Osteocyte (in vitro differentiated cells): ENCODE data around the gene PLA2G2D. TPM values are rescaled to one million over a fixed set of nuclear protein-coding genes. Genes with fewer than 3 reads are reported as not detected.

ENCODE experiments used
- DNase-seq: peaks from one replicate; pipeline ENCODE4 v3.0.0; 2021; ENCODE audit warnings: mixed read lengths; ENCODE audit not compliant: unreplicated experiment; ENCODE audit errors: extremely low spot score
- H3K27ac Mint-ChIP-seq: one replicate; pipeline ENCODE4 v1.8.0; 2021; ENCODE audit warnings: mild to moderate bottlenecking, mixed read lengths; ENCODE audit not compliant: unreplicated experiment
- H3K27me3 Mint-ChIP-seq: one replicate; pipeline ENCODE4 v1.8.0; 2021; ENCODE audit warnings: mixed read lengths; ENCODE audit not compliant: unreplicated experiment
- H3K36me3 Mint-ChIP-seq: one replicate; pipeline ENCODE4 v1.8.0; 2021; ENCODE audit warnings: mixed read lengths; ENCODE audit not compliant: unreplicated experiment
- H3K4me1 Mint-ChIP-seq: one replicate; pipeline ENCODE4 v1.8.0; 2021; ENCODE audit warnings: mixed read lengths; ENCODE audit not compliant: unreplicated experiment
- H3K4me3 Mint-ChIP-seq: one replicate; pipeline ENCODE4 v1.8.0; 2021; ENCODE audit warnings: mild to moderate bottlenecking, moderate library complexity, mixed read lengths; ENCODE audit not compliant: unreplicated experiment
- H3K9me3 Mint-ChIP-seq: one replicate; pipeline ENCODE4 v1.8.0; 2021; ENCODE audit warnings: mixed read lengths; ENCODE audit not compliant: unreplicated experiment
- total RNA-seq: library from RNA; stranded (reverse); gene quantifications from 2 replicates; pipeline ENCODE4 v1.2.1, GENCODE V29; 2021
- TF ChIP-seq, protein P1 (sequence below): fragments of 200-600 bp; sonication (generic); IDR thresholded peaks from 2 replicates; pipeline ENCODE4 v1.5.0; 2021; ENCODE audit warnings: antibody characterized with exemption, mild to moderate bottlenecking, moderate library complexity

The PLA2G2D gene
- total RNA-seq, 1 donor from 2014 or later, result not detected

DNA sequence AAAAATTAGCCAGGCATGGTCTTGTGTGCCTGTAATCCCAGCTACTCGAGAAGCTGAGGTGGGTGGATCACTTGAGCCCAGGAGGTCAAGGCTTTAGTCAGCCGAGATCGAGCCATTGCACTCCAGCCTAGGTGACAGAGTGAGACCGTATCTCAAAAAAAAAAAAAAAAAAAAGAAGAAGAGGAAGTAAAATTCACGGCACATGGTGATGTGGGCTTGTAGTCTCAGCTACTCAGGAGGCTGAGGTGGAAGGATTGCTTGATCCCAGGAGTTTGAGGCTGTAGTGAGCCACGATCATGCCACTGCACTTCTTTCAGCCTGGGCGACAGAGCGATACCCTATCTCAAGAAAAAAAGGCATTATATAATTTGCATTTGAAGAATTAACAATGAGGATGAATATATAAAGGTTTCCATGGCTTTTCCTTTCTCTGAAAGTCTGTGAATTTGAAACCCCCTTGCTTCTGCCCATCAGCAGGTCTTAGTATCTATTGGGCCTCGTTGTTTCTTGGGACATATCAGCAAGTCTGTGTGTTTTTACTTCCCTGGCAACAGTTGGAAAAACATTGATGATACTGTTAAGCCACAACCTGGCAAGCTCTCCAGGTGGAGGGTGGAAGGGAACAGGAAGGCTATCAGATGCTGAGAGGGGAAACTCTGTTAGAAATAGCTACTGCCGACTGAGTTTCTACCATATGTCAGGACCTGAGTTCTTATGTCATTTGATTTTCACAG, 4.6 kb upstream of the PLA2G2D start:
- no peak for DNase-seq
- Mint-ChIP-seq H3K4me3 (no peak overlapping the region), H3K9me3 (no peaks in the 10 kb centered on the region), H3K4me1 (no peaks in the 10 kb centered on the region), H3K27ac (no peak overlapping the region), H3K36me3 (no peaks in the 10 kb centered on the region), H3K27me3 (peaks cover 4% of the 10 kb centered on the region)
- TF ChIP-seq, protein P1, sequence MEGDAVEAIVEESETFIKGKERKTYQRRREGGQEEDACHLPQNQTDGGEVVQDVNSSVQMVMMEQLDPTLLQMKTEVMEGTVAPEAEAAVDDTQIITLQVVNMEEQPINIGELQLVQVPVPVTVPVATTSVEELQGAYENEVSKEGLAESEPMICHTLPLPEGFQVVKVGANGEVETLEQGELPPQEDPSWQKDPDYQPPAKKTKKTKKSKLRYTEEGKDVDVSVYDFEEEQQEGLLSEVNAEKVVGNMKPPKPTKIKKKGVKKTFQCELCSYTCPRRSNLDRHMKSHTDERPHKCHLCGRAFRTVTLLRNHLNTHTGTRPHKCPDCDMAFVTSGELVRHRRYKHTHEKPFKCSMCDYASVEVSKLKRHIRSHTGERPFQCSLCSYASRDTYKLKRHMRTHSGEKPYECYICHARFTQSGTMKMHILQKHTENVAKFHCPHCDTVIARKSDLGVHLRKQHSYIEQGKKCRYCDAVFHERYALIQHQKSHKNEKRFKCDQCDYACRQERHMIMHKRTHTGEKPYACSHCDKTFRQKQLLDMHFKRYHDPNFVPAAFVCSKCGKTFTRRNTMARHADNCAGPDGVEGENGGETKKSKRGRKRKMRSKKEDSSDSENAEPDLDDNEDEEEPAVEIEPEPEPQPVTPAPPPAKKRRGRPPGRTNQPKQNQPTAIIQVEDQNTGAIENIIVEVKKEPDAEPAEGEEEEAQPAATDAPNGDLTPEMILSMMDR, result no peak

DNA sequence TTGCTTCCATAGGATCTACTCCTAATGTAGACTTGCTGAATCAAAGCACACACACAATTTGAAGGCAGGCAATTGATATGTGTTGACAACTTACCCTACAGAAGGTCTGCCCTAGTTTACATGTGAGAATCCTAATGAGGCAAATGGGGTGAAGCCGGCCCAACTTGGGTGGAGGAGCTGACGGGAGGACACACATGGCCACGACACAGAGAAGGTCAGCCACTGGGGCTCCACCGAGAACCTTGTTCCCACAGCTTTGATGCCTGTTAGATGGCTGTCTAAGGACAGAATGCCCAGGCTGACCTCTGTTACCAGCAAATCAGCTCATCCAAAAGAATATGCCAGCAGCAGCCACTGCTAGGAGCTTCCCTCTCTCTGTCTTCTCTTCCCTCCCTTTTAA, 1.5 kb upstream of the PLA2G2D start:
- peaks cover 6% of the 10 kb centered on the region for H3K27me3 Mint-ChIP-seq
- TF ChIP-seq, protein P1, result no peak
- no peak overlapping the region for H3K27ac Mint-ChIP-seq
- no peak for DNase-seq
- H3K36me3 Mint-ChIP-seq, result no peaks in the 10 kb centered on the region
- H3K4me3 Mint-ChIP-seq, result no peak overlapping the region
- no peaks in the 10 kb centered on the region for H3K9me3 Mint-ChIP-seq
- H3K4me1 Mint-ChIP-seq, result no peaks in the 10 kb centered on the region

DNA sequence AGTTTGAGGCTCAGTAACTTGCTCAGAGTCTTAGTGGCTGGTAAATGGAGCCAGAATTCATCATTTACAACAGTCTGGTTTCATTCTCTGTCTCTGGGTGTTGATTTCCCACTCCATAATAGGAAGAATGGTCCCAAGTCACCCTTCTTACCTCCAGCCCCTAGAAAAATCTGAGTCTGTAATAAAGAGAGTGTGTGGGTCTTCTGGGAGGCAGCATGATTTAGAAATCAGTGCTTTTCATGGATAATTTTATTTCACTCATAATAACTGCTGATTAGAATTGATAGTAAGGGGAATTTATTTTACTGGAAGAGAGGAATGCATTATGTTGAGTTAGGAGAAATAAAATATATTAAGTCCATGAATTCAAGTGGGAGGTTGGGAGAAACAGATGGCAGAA, 2.1 kb downstream of the PLA2G2D start:
- H3K4me3 Mint-ChIP-seq, result no peak overlapping the region
- no peaks in the 10 kb centered on the region for H3K4me1 Mint-ChIP-seq
- H3K9me3 Mint-ChIP-seq, result no peaks in the 10 kb centered on the region
- TF ChIP-seq, protein P1, result no peak
- H3K36me3 Mint-ChIP-seq, result no peaks in the 10 kb centered on the region
- no peak overlapping the region for H3K27ac Mint-ChIP-seq
- H3K27me3 Mint-ChIP-seq, result peaks cover 6% of the 10 kb centered on the region
- no peak for DNase-seq

DNA sequence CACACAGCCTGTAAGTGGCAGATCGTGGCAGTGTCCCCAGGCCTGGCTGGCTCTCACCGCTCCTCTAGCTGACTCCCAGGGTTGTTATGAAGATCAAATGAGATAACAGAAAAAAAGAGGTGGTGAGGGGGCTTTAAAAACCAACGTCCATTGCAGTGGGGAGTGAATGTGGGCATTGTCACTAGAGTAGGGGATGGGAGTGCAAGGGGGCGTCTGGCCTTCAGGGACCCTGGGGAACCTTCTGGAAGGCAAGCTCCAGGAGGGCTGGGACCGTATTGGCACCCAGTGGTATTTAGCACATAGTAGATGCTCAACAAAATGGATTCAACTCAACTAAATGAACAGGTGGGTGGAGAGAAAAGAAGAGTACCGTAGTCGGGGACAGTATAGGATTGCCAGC, 3.4 kb downstream of the PLA2G2D start:
- no peak overlapping the region for H3K4me3 Mint-ChIP-seq
- peaks cover 6% of the 10 kb centered on the region for H3K27me3 Mint-ChIP-seq
- no peaks in the 10 kb centered on the region for H3K36me3 Mint-ChIP-seq
- no peaks in the 10 kb centered on the region for H3K9me3 Mint-ChIP-seq
- H3K4me1 Mint-ChIP-seq, result no peaks in the 10 kb centered on the region
- no peak overlapping the region for H3K27ac Mint-ChIP-seq
- no peak for DNase-seq
- TF ChIP-seq, protein P1, result no peak

DNA sequence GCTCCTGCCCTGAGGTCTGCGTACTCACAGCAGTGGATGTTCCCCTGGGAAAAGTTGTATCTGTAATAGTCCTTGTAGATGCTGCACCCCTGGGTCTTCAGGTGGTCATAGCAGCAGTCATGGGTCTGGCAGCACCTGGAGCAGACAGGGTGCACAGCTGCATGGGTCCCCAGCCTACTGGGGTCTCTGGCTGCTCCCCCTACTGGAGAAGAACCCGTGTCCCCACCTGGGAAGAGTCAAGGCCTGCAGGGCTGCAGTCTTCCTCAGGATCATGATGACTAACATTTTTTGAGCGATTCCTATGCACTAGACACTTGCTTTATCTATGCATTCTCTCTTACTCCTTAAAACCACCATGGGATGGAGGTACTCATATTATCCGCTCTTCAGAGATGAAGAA, 3.9 kb downstream of the PLA2G2D start:
- H3K27ac Mint-ChIP-seq, result no peak overlapping the region
- H3K36me3 Mint-ChIP-seq, result no peaks in the 10 kb centered on the region
- H3K4me3 Mint-ChIP-seq, result no peak overlapping the region
- no peaks in the 10 kb centered on the region for H3K9me3 Mint-ChIP-seq
- peaks cover 6% of the 10 kb centered on the region for H3K27me3 Mint-ChIP-seq
- H3K4me1 Mint-ChIP-seq, result no peaks in the 10 kb centered on the region
- no peak for DNase-seq
- TF ChIP-seq, protein P1, result no peak
